ENCODE results near the gene CCDC88C.

- TF ChIP-seq CTCF (IDR thresholded peaks at IDR 0.05) (no peak), POLR2A (IDR thresholded peaks at IDR 0.05) (no peak)
Measured at GRCh38 chr14:91453744-91454143, 36.1 kb upstream of the CCDC88C start.
